ENCODE data around the gene CXCL5. TPM values are rescaled to one million over a fixed set of nuclear protein-coding genes. Genes with fewer than 3 reads are reported as not detected.

The CXCL5 gene
- 1 to 10 TPM in 1 of 12 donors, under 1 TPM in 9, not detected in 2; 0.07 to 2.3 (median 0.27) TPM for polyA plus RNA-seq (ENCODE audit: insufficient read length in 12 of 12)
- long read RNA-seq, donor 1: 0 reads
- long read RNA-seq, donor 2: 0 reads
- long read RNA-seq, donor 3: 0 reads
- long read RNA-seq, donor 4: 0 reads
- long read RNA-seq, donor 5: 0 reads
- long read RNA-seq, donor 6: 0 reads
- long read RNA-seq, donor 7: 0 reads
- long read RNA-seq, donor 8: 0 reads
- long read RNA-seq, donor 9: 0 reads
- long read RNA-seq, donor 10: 0 reads
- long read RNA-seq, donor 11: 0 reads

GRCh38 chr4:73998040-73999011, at the start of gene CXCL5:
CXCL5 (minus strand) TSS chr4:73998677; CDS start chr4:73998581, 96 bp downstream.
- DNase-seq: peak; percentile 26

- DNase-seq: no peak
Observed at GRCh38 chr4:74047152-74047551, 48.7 kb upstream of the CXCL5 start.

GRCh38 chr4:74045772-74046171, 47.3 kb upstream of the CXCL5 start:
- no peak for DNase-seq

- DNase-seq: no peak
Observed at GRCh38 chr4:74045247-74045646, 46.8 kb upstream of the CXCL5 start.

GRCh38 chr4:74044677-74045076, 46.2 kb upstream of the CXCL5 start:
- no peak for DNase-seq

- DNase-seq: no peak
Observed at GRCh38 chr4:74042681-74043080, 44.2 kb upstream of the CXCL5 start.

GRCh38 chr4:74041418-74041817, 42.9 kb upstream of the CXCL5 start:
- no peak for DNase-seq

GRCh38 chr4:74039315-74039763, 40.9 kb upstream of the CXCL5 start:
- DNase-seq: no peak

GRCh38 chr4:74038425-74039314, 40.2 kb upstream of the CXCL5 start, which contains the start of gene CXCL3:
CXCL3 (minus strand) TSS chr4:74038689; CDS start chr4:74038611, 78 bp downstream.
- DNase-seq: peak; percentile 55

- DNase-seq: no peak
Observed at GRCh38 chr4:74038086-74038424, 39.6 kb upstream of the CXCL5 start.

- no peak for DNase-seq
Observed at GRCh38 chr4:74037076-74037955, 38.8 kb upstream of the CXCL5 start.

GRCh38 chr4:74033739-74034138, 35.3 kb upstream of the CXCL5 start:
- no peak for DNase-seq

GRCh38 chr4:74032064-74032463, 33.6 kb upstream of the CXCL5 start:
- DNase-seq: no peak

GRCh38 chr4:74031576-74031975, 33.1 kb upstream of the CXCL5 start:
- no peak for DNase-seq

- no peak for DNase-seq
Observed at GRCh38 chr4:74030285-74030684, 31.8 kb upstream of the CXCL5 start.

- no peak for DNase-seq
Observed at GRCh38 chr4:74028504-74028903, 30.0 kb upstream of the CXCL5 start.

GRCh38 chr4:74023709-74024108, 25.2 kb upstream of the CXCL5 start:
- no peak for DNase-seq

GRCh38 chr4:74021601-74022000, 23.1 kb upstream of the CXCL5 start:
- no peak for DNase-seq

- no peak for DNase-seq
Observed at GRCh38 chr4:74018771-74019170, 20.3 kb upstream of the CXCL5 start.

- DNase-seq: no peak
Observed at GRCh38 chr4:74018116-74018515, 19.6 kb upstream of the CXCL5 start.

GRCh38 chr4:74016068-74016467, 17.6 kb upstream of the CXCL5 start:
- DNase-seq: no peak

Data from muscle of arm (tissue), 14 donors.